Neural cell (in vitro differentiated cells): Measurements from ENCODE around the gene DHFR2. TPM values are rescaled to one million over a fixed set of nuclear protein-coding genes. Genes with fewer than 3 reads are reported as not detected.

Experiments used
- H2AFZ ChIP-seq: fragments of 200-600, 300-800 bp; sonication (generic), shearing (Covaris generic); 2 replicates; pipeline ENCODE4 v1.6.0; 2014; ENCODE audit warnings: low read depth, mild to moderate bottlenecking, antibody characterized with exemption, low read length, moderate library complexity
- H3F3A ChIP-seq: fragments of 200-600 bp; shearing (Covaris generic); 2 replicates; pipeline ENCODE4 v1.6.1; 2016; ENCODE audit warnings: mild to moderate bottlenecking, moderate library complexity, mixed read lengths, antibody characterized with exemption, low read length; ENCODE audit not compliant: insufficient read depth, poor library complexity, severe bottlenecking
- H3K27ac ChIP-seq: fragments of 200-600, 300-800 bp; sonication (generic), shearing (Covaris generic); 2 replicates; pipeline ENCODE4 v1.5.1; 2014; ENCODE audit warnings: mild to moderate bottlenecking, low read length, moderate library complexity
- H3K27me3 ChIP-seq: fragments of 300-800, 200-600 bp; sonication (generic), shearing (Covaris generic); 2 replicates; pipeline ENCODE4 v1.6.0; 2014; ENCODE audit warnings: mild to moderate bottlenecking, low read depth, low read length, moderate library complexity; ENCODE audit not compliant: insufficient read depth
- H3K36me3 ChIP-seq: fragments of 300-800, 200-600 bp; sonication (generic), shearing (Covaris generic); 2 replicates; pipeline ENCODE4 v1.5.1; 2014; ENCODE audit warnings: mild to moderate bottlenecking, antibody characterized with exemption, low read length, moderate library complexity; ENCODE audit not compliant: insufficient read depth
- H3K4me2 ChIP-seq: fragments of 300-800, 200-600 bp; sonication (generic), shearing (Covaris generic); 2 replicates; pipeline ENCODE4 v1.6.0; 2014; ENCODE audit warnings: mild to moderate bottlenecking, low read length
- H3K4me3 ChIP-seq: fragments of 300-800, 200-600 bp; sonication (generic), shearing (Covaris generic); 2 replicates; pipeline ENCODE4 v1.5.1; 2014; ENCODE audit warnings: mild to moderate bottlenecking, low read length, moderate library complexity
- H3K79me2 ChIP-seq: fragments of 200-600 bp; shearing (Covaris generic); replicated peaks from 2 replicates; pipeline ENCODE4 v1.6.0; 2014; ENCODE audit warnings: mild to moderate bottlenecking, low read length, moderate library complexity; ENCODE audit not compliant: insufficient read depth
- H3K9ac ChIP-seq: fragments of 300-800, 200-600 bp; sonication (generic), shearing (Covaris generic); 2 replicates; pipeline ENCODE4 v1.6.1; 2016; ENCODE audit warnings: mild to moderate bottlenecking, low read length, mixed read lengths
- H3K9me2 ChIP-seq: fragments of 200-600 bp; shearing (Covaris generic); 2 replicates; pipeline ENCODE4 v1.6.1; 2016; ENCODE audit warnings: mild to moderate bottlenecking, low read length, mixed read lengths; ENCODE audit not compliant: insufficient read depth
- H3K9me3 ChIP-seq: fragments of 200-600, 300-800 bp; sonication (generic), shearing (Covaris generic); 2 replicates; pipeline ENCODE4 v1.6.1; 2016; ENCODE audit warnings: mild to moderate bottlenecking, mixed run types, low read length, moderate library complexity, mixed read lengths
- H4K20me1 ChIP-seq: fragments of 200-600 bp; shearing (Covaris generic); 2 replicates; pipeline ENCODE4 v1.6.1; 2016; ENCODE audit warnings: mild to moderate bottlenecking, mixed run types; ENCODE audit not compliant: insufficient read depth
- EP300 ChIP-seq: fragments of 450-650 bp; conservative IDR thresholded peaks from 2 replicates; pipeline ENCODE4 v1.6.1; 2014; ENCODE audit warnings: antibody characterized with exemption, mild to moderate bottlenecking, moderate library complexity; ENCODE audit not compliant: poor library complexity, severe bottlenecking
- EZH2 ChIP-seq: fragments of 200-600, 300-800 bp; shearing (Covaris generic), sonication (generic); IDR thresholded peaks from 2 replicates; pipeline ENCODE4 v1.6.1; 2014; ENCODE audit warnings: antibody characterized with exemption, low read length, borderline replicate concordance, mild to moderate bottlenecking; ENCODE audit not compliant: insufficient read depth, poor library complexity, severe bottlenecking
- MXI1 ChIP-seq: fragments of 450-650 bp; conservative IDR thresholded peaks from 2 replicates; pipeline ENCODE4 v1.6.1; 2014; ENCODE audit warnings: antibody characterized with exemption, mild to moderate bottlenecking; ENCODE audit not compliant: poor library complexity, severe bottlenecking
- POLR2AphosphoS5 ChIP-seq: IDR thresholded peaks from 2 replicates; pipeline ENCODE4 v1.6.1; 2012
- RAD21 ChIP-seq: fragments of 450-650 bp; conservative IDR thresholded peaks from 2 replicates; pipeline ENCODE4 v1.6.1; 2014; ENCODE audit warnings: antibody characterized with exemption, mild to moderate bottlenecking, moderate library complexity
- REST ChIP-seq: IDR thresholded peaks from 2 replicates; pipeline ENCODE4 v1.6.1; 2012; ENCODE audit warnings: borderline replicate concordance
- TAF1 ChIP-seq: IDR thresholded peaks from 2 replicates; pipeline ENCODE4 v1.6.1; 2012; ENCODE audit warnings: low read depth
- polyA plus RNA-seq: library from polyadenylated mRNA; depleted of rRNA; stranded (reverse); fragments of >200 nt; gene quantifications from 2 replicates; pipeline ENCODE4 v1.2.3, GENCODE V29; 2014

The DHFR2 gene
- polyA plus RNA-seq, 1 donor from 2014 or later, result 5.6 TPM

- Histone ChIP-seq H3K27me3 (no peaks in the 10 kb centered on the region), H2AFZ (no peak overlapping the region), H3K9me3 (no peaks in the 10 kb centered on the region), H3K36me3 (peaks cover 12% of the 10 kb centered on the region), H3K79me2 (no peaks in the 10 kb centered on the region), H3K9ac (no peak overlapping the region), H4K20me1 (no peaks in the 10 kb centered on the region), H3K27ac (no peak overlapping the region), H3F3A (no peaks in the 10 kb centered on the region), H3K4me3 (no peak overlapping the region), H3K4me2 (no peak overlapping the region), H3K9me2 (no peaks in the 10 kb centered on the region)
- no peak for TF ChIP-seq POLR2AphosphoS5
- TF ChIP-seq RAD21, result no peak
- no peak for TF ChIP-seq TAF1
- TF ChIP-seq MXI1, result no peak
Measured at GRCh38 chr3:94099311-94099710, 36.6 kb upstream of the DHFR2 start.

- H3K4me3 ChIP-seq, result no peak overlapping the region
- no peak overlapping the region for H3K27ac ChIP-seq
- TF ChIP-seq RAD21 (no peak), REST (no peak), MXI1 (no peak), POLR2AphosphoS5 (no peak), TAF1 (no peak)
- no peak overlapping the region for H2AFZ ChIP-seq
- no peaks in the 10 kb centered on the region for H3K9me3 ChIP-seq
- no peaks in the 10 kb centered on the region for H3F3A ChIP-seq
- no peaks in the 10 kb centered on the region for H3K79me2 ChIP-seq
- H3K9ac ChIP-seq, result no peak overlapping the region
- no peaks in the 10 kb centered on the region for H3K27me3 ChIP-seq
- H4K20me1 ChIP-seq, result no peaks in the 10 kb centered on the region
- H3K36me3 ChIP-seq, result peaks cover 12% of the 10 kb centered on the region
- H3K4me2 ChIP-seq, result no peak overlapping the region
- no peaks in the 10 kb centered on the region for H3K9me2 ChIP-seq
Measured at GRCh38 chr3:94098452-94098851, 35.7 kb upstream of the DHFR2 start.

- no peaks in the 10 kb centered on the region for H3K9me3 ChIP-seq
- peaks cover 12% of the 10 kb centered on the region for H3K36me3 ChIP-seq
- H3K9me2 ChIP-seq, result no peaks in the 10 kb centered on the region
- H3F3A ChIP-seq, result no peaks in the 10 kb centered on the region
- no peaks in the 10 kb centered on the region for H3K79me2 ChIP-seq
- no peak overlapping the region for H2AFZ ChIP-seq
- no peak overlapping the region for H3K4me2 ChIP-seq
- H4K20me1 ChIP-seq, result no peaks in the 10 kb centered on the region
- no peak overlapping the region for H3K27ac ChIP-seq
- no peaks in the 10 kb centered on the region for H3K27me3 ChIP-seq
- H3K9ac ChIP-seq, result no peak overlapping the region
- H3K4me3 ChIP-seq, result no peak overlapping the region
- TF ChIP-seq REST, result no peak
- TF ChIP-seq EZH2, result no peak
- no peak for TF ChIP-seq POLR2AphosphoS5
- no peak for TF ChIP-seq RAD21
- no peak for TF ChIP-seq EP300
Measured at GRCh38 chr3:94095111-94095510, 32.4 kb upstream of the DHFR2 start.
